Endothelial cell of umbilical vein (primary cell): ENCODE measurements around the gene PPARD. TPM values are rescaled to one million over a fixed set of nuclear protein-coding genes. Genes with fewer than 3 reads are reported as not detected.

Experiments
- BruUV-seq: library from RNA; stranded (reverse); fragments of 400-500 nt; replicated peaks from 2 replicates; lab custom pipeline; 2021; lab: Mats Ljungman, UMichigan
- CTCF ChIA-PET: fragments of 300-600, 350-600 bp; sonication (Branson Sonifier 250); formaldehyde crosslinking; loops from one replicate; lab custom pipeline; 2021; ENCODE audit warnings: antibody characterized with exemption, inconsistent platforms; lab: Charles Lee
- POLR2A ChIA-PET: fragments of 300-600, 350-600 bp; sonication (Branson Sonifier 250); formaldehyde crosslinking; loops from one replicate; lab custom pipeline; 2021; ENCODE audit warnings: antibody characterized with exemption, inconsistent platforms; lab: Charles Lee
- DNase-seq: peaks from one replicate; pipeline ENCODE4 v3.0.0-alpha.2; 2011; ENCODE audit warnings: low read depth, low spot score
- FAIRE-seq: peaks from 2 replicates; lab custom pipeline; 2011; peaks lifted over from hg19 to GRCh38; lab: Jason Lieb, UNC
- H2AFZ ChIP-seq: 2 replicates; pipeline ENCODE4 v1.6.0; 2012; ENCODE audit warnings: low read depth, low read length, control low read depth, inconsistent platforms
- H3K27ac ChIP-seq: 2 replicates; pipeline ENCODE4 v1.5.1; 2011; ENCODE audit warnings: low read depth, mild to moderate bottlenecking, control low read depth, low read length, moderate library complexity; ENCODE audit not compliant: insufficient read depth
- H3K27me3 ChIP-seq, 2 experiments: 2 replicates each; pipeline versions ENCODE4 v1.6.0 to v1.6.1; 2011; ENCODE audit warnings: low read length in 2 of 2, mixed read lengths in 1 of 2; ENCODE audit not compliant: control insufficient read depth in 2 of 2, insufficient read depth in 2 of 2
- H3K36me3 ChIP-seq, 2 experiments: 2 replicates in 1 of 2; 3 replicates in 1 of 2; pipeline ENCODE4 v1.5.1; 2011; ENCODE audit warnings: low read length in 2 of 2, mild to moderate bottlenecking in 1 of 2, moderate library complexity in 1 of 2; ENCODE audit not compliant: control insufficient read depth in 2 of 2, insufficient read depth in 2 of 2; ENCODE audit errors: extremely low read depth in 1 of 2
- H3K4me1 ChIP-seq: 3 replicates; pipeline ENCODE4 v1.5.1; 2011; ENCODE audit warnings: mild to moderate bottlenecking, low read length; ENCODE audit not compliant: control insufficient read depth, insufficient read depth; ENCODE audit errors: extremely low read depth
- H3K4me2 ChIP-seq: 2 replicates; pipeline ENCODE4 v1.6.1; 2011; ENCODE audit warnings: low read length, control low read depth, mixed read lengths; ENCODE audit not compliant: insufficient read depth
- H3K4me3 ChIP-seq, 3 experiments: fragments of 200-600 bp in 1 of 3; sonication (generic), shearing (Covaris generic) in 1 of 3; replicated peaks in 1 of 3; 2 replicates each; pipeline ENCODE4 v1.5.1; 2011 to 2016; ENCODE audit warnings: control low read depth in 3 of 3, low read length in 3 of 3, mild to moderate bottlenecking in 2 of 3, inconsistent platforms in 1 of 3, low read depth in 1 of 3, moderate library complexity in 1 of 3; ENCODE audit not compliant: insufficient read depth in 1 of 3
- H3K79me2 ChIP-seq: 2 replicates; pipeline ENCODE4 v1.6.0; 2012; ENCODE audit warnings: low read length, inconsistent platforms; ENCODE audit not compliant: control insufficient read depth, insufficient read depth
- H3K9ac ChIP-seq: replicated peaks from 2 replicates; pipeline ENCODE3; 2011; ENCODE audit warnings: low read length, control low read depth; ENCODE audit not compliant: insufficient read depth; ENCODE audit errors: extremely low read depth
- H3K9me1 ChIP-seq: replicated peaks from 3 replicates; pipeline ENCODE4 v1.6.0; 2011; ENCODE audit warnings: mild to moderate bottlenecking, low read length; ENCODE audit not compliant: control insufficient read depth, insufficient read depth; ENCODE audit errors: extremely low read depth
- H3K9me3 ChIP-seq: replicated peaks from 2 replicates; pipeline ENCODE4 v1.5.1; 2012; ENCODE audit warnings: low read length, inconsistent platforms; ENCODE audit not compliant: control insufficient read depth, insufficient read depth
- H4K20me1 ChIP-seq: replicated peaks from 2 replicates; pipeline ENCODE3; 2011; ENCODE audit warnings: mild to moderate bottlenecking, low read length; ENCODE audit not compliant: control insufficient read depth, insufficient read depth; ENCODE audit errors: extremely low read depth
- EZH2 ChIP-seq: IDR thresholded peaks from 2 replicates; pipeline ENCODE4 v1.6.1; 2012; ENCODE audit warnings: borderline replicate concordance, low read depth, mild to moderate bottlenecking, moderate library complexity, low read length, inconsistent platforms; ENCODE audit not compliant: severe bottlenecking
- FOS ChIP-seq: IDR thresholded peaks from 2 replicates; pipeline ENCODE4 v1.6.1; 2011; ENCODE audit warnings: mild to moderate bottlenecking, low read length, moderate library complexity, borderline replicate concordance; ENCODE audit not compliant: insufficient read depth
- GATA2 ChIP-seq: IDR thresholded peaks from 2 replicates; pipeline ENCODE4 v1.7.0; 2011; ENCODE audit warnings: low read depth, mild to moderate bottlenecking, moderate library complexity, mixed read lengths, low read length; ENCODE audit not compliant: insufficient read length, insufficient read depth
- JUN ChIP-seq: IDR thresholded peaks from 2 replicates; pipeline ENCODE4 v1.6.1; 2011; ENCODE audit warnings: borderline replicate concordance, low read depth; ENCODE audit not compliant: insufficient read length, insufficient read depth
- MYC ChIP-seq: IDR thresholded peaks from one replicate; pipeline ENCODE4 v1.6.1; 2011; ENCODE audit warnings: mild to moderate bottlenecking, low read depth, low read length
- POLR2A ChIP-seq: IDR thresholded peaks from 2 replicates; pipeline ENCODE4 v1.6.1; 2012; ENCODE audit warnings: low read depth, mild to moderate bottlenecking, control low read depth, low read length
- POLR2AphosphoS5 ChIP-seq: IDR thresholded peaks from 2 replicates; pipeline ENCODE4 v1.6.1; 2012; ENCODE audit warnings: low read depth, mild to moderate bottlenecking, control low read depth, low read length, moderate library complexity; ENCODE audit not compliant: insufficient read depth
- dilution Hi-C: fragments of 300-500 bp; cut with MboI; formaldehyde crosslinking; loops from one replicate; pipeline ENCODE4 v1.15.0; 2019; ENCODE audit warnings: low sequenced_read_pairs; ENCODE audit not compliant: extremely low pct_ligation_motif_present
- intact Hi-C: fragments of 100-400 bp; cut with micrococcal nuclease; formaldehyde crosslinking; loops from one replicate; pipeline ENCODE4 v1.10.0; 2022
- polyA plus RNA-seq, 4 experiments: library from polyadenylated mRNA; depleted of rRNA in 3 of 4; stranded (reverse) in 3 of 4; unstranded in 1 of 4; fragments of >200 nt; gene quantifications; 2 replicates each; pipeline versions ENCODE4 v1.2.1 to v1.2.3, GENCODE V29; 2011 to 2012; ENCODE audit warnings: missing spikeins in 1 of 4
- total RNA-seq: library from RNA; stranded (reverse); gene quantifications from 2 replicates; pipeline ENCODE4 v1.2.3, GENCODE V29; 2021
- TF ChIP-seq, protein P1 (sequence below): IDR thresholded peaks from 2 replicates; pipeline ENCODE4 v1.6.1; 2011; ENCODE audit not compliant: insufficient read depth, insufficient read length
- TF ChIP-seq, protein P2 (sequence below), 2 donors: IDR thresholded peaks; 1 replicate in 1 of 2; 2 replicates in 1 of 2; pipeline ENCODE4 v1.5.1; 2011; ENCODE audit warnings: low read length in 2 of 2, mild to moderate bottlenecking in 2 of 2, moderate library complexity in 2 of 2, control low read depth in 1 of 2, inconsistent platforms in 1 of 2, low read depth in 1 of 2; ENCODE audit not compliant: insufficient read depth in 1 of 2; ENCODE audit errors: extremely low read depth in 1 of 2

PPARD gene
- total and polyA plus RNA-seq, 2 donors (not counting 3 experiments of a cell fraction or from before 2014, with no cell fraction given) = 23.4 to 29.2 TPM

DNA sequence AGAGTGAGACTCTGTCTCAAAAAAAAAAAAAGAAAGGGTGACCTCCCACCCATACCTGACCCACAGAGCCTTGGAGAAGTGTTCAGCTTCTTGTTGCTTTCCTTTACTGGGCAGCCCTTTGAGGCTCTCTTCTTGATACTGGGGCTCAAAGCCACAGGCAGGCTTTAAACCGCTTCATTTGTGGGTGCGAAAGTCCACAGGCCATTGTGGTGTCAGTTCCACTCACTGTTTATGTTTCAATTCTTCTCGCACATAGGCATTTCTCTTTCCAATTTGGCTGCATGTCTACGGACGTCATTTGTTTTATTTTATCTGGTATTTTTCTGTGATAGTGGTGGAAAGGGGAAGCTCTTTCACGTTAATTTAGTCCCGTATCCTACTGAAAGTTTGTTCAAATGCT is 34.6 kb downstream of the PPARD start:
- POLR2A ChIA-PET = interaction anchor here (0.6 kb wide), 1 partner anchor 87 kb away, joined by 3 read pairs; no protein-coding TSS in a partner anchor
- CTCF ChIA-PET = interaction anchor here (1.0 to 1.9 kb wide), 3 partner anchors 35 to 72 kb away, joined by 3 to 6 read pairs (median 3); no protein-coding TSS in a partner anchor
- no peak for DNase-seq

DNA sequence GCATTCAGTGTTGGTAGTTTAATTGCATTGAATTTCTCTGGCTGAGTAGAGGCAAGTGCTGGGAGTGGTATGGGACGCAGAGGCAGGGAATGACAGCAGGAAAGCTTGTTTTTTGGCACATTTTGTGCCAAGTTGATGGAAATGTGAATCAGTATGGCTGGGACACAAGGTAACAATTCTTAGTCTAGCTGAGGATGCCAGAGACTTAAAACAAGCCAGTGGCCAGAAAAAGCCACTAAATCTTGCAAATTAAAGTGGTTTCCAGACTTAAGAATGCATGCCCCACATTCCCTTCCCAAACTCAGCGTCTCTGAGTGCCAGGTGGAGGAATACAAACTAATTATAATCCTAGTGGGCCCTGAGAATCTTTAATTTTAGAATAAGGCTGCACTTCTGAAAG is 35.9 kb downstream of the PPARD start:
- intact Hi-C loops = no loop called here
- no peak overlapping the region for H3K4me3 ChIP-seq
- ChIA-PET CTCF (interaction anchor here (0.7 to 0.9 kb wide), 2 partner anchors 10 to 50 kb away, joined by 3 to 4 read pairs; no protein-coding TSS in a partner anchor), POLR2A (no interaction called here)
- no peaks in the 10 kb centered on the region for H3K9me1 ChIP-seq
- no peaks in the 10 kb centered on the region for H3K9me3 ChIP-seq
- H2AFZ ChIP-seq = no peak overlapping the region
- peaks cover 4% of the 10 kb centered on the region for H3K79me2 ChIP-seq
- dilution Hi-C loops = no loop called here
- no peak for TF ChIP-seq EZH2
- no peak for TF ChIP-seq POLR2AphosphoS5
- TF ChIP-seq, protein P1, sequence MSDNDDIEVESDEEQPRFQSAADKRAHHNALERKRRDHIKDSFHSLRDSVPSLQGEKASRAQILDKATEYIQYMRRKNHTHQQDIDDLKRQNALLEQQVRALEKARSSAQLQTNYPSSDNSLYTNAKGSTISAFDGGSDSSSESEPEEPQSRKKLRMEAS = no peak
- TF ChIP-seq GATA2 = no peak
- TF ChIP-seq FOS = no peak
- no peak for TF ChIP-seq MYC
- TF ChIP-seq, protein P2, sequence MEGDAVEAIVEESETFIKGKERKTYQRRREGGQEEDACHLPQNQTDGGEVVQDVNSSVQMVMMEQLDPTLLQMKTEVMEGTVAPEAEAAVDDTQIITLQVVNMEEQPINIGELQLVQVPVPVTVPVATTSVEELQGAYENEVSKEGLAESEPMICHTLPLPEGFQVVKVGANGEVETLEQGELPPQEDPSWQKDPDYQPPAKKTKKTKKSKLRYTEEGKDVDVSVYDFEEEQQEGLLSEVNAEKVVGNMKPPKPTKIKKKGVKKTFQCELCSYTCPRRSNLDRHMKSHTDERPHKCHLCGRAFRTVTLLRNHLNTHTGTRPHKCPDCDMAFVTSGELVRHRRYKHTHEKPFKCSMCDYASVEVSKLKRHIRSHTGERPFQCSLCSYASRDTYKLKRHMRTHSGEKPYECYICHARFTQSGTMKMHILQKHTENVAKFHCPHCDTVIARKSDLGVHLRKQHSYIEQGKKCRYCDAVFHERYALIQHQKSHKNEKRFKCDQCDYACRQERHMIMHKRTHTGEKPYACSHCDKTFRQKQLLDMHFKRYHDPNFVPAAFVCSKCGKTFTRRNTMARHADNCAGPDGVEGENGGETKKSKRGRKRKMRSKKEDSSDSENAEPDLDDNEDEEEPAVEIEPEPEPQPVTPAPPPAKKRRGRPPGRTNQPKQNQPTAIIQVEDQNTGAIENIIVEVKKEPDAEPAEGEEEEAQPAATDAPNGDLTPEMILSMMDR (IDR thresholded peaks at IDR 0.05; ENCODE audit: extremely low read depth in 1 of 2, insufficient read depth in 1 of 2, low read depth in 1 of 2, low read length in 2 of 2) = no peak
- no peak for TF ChIP-seq JUN
- H3K36me3 ChIP-seq = no peaks in the 10 kb centered on the region
- no peaks in the 10 kb centered on the region for H3K27me3 ChIP-seq
- H3K9ac ChIP-seq = no peak overlapping the region
- H3K4me2 ChIP-seq = no peak overlapping the region
- FAIRE-seq (no peak), DNase-seq (no peak)
- no TSS peak for BruUV-seq
- H3K27ac ChIP-seq = no peak overlapping the region
- H4K20me1 ChIP-seq = no peaks in the 10 kb centered on the region
- H3K4me1 ChIP-seq = no peaks in the 10 kb centered on the region

More for the DNA sequence above, 34.6 kb downstream of the PPARD start:
- Histone ChIP-seq H2AFZ (no peak overlapping the region), H3K4me1 (no peaks in the 10 kb centered on the region), H3K9me1 (no peaks in the 10 kb centered on the region), H3K27ac (no peak overlapping the region), H3K27me3 (no peaks in the 10 kb centered on the region), H3K9me3 (no peaks in the 10 kb centered on the region), H4K20me1 (no peaks in the 10 kb centered on the region), H3K4me3 (no peak overlapping the region), H3K9ac (no peak overlapping the region), H3K79me2 (peaks cover 4% of the 10 kb centered on the region), H3K36me3 (no peaks in the 10 kb centered on the region), H3K4me2 (no peak overlapping the region)
- FAIRE-seq = no peak
- no TSS peak for BruUV-seq
- dilution Hi-C loops = no loop called here
- intact Hi-C loops = no loop called here
- TF ChIP-seq POLR2AphosphoS5 (no peak), FOS (no peak), MYC (no peak), POLR2A (no peak)
- TF ChIP-seq, protein P1 = no peak
